ENCODE data around the gene ELN.

Gene ELN

DNA sequence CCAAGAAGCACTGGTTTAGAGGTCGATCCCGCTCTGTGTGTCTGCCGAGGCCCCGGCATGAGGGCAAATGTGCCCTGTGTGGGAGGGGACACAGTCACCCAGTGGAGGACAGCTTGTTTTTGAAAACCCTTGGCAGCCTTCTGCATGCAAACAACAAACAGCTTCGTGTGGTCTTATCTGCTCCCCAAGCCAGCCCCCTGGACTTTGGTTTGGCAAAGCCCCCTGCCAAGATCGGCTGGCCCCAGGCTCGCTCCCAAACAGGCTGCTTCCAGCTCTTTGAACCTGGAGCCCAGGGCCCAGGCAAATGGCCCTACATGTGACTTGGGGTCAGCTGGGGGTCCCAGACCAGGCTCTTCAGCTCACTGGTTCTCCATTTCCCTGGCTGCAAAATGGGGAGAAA lies 2.9 kb downstream of the ELN start:
- Histone ChIP-seq H2AK5ac (ENCODE audit: low read length) (no peak overlapping the region), H4K8ac (ENCODE audit: low read depth, low read length) (no peak overlapping the region), H3K79me2 (ENCODE audit: control insufficient read depth, insufficient read depth, low read length) (no peaks in the 10 kb centered on the region), H3K27me3 (ENCODE audit: insufficient read depth, low read length, poor library complexity) (no peaks in the 10 kb centered on the region), H3K27ac (ENCODE audit: low read depth, low read length) (no peak overlapping the region), H3K9ac (ENCODE audit: low read length) (no peak overlapping the region), H3K4ac (ENCODE audit: low read depth, low read length) (no peak overlapping the region), H2BK120ac (ENCODE audit: low read depth, low read length) (no peak overlapping the region), H3K4me1 (ENCODE audit: control insufficient read depth, low read depth, low read length) (peaks cover 5% of the 10 kb centered on the region), H3K56ac (ENCODE audit: low read length) (peak overlapping the region; percentile 15), H3K79me1 (ENCODE audit: low read length) (no peaks in the 10 kb centered on the region), H3K23ac (ENCODE audit: low read length) (no peak overlapping the region), H3K18ac (ENCODE audit: low read length) (no peak overlapping the region), H3K36me3 (ENCODE audit: control insufficient read depth, insufficient read depth, low read length) (no peaks in the 10 kb centered on the region), H3K4me3 (ENCODE audit: low read length) (no peak overlapping the region), H4K5ac (ENCODE audit: low read length) (no peak overlapping the region), H2BK15ac (replicated peaks; ENCODE audit: low read depth) (no peak overlapping the region), H2BK5ac (ENCODE audit: low read length) (no peak overlapping the region), H3K4me2 (ENCODE audit: low read length) (no peak overlapping the region)
- no CpG with 5 or more reads among the region's 7 CpGs for WGBS (ENCODE audit: extremely low coverage, insufficient coverage, low lambda C conversion rate)
- DNase-seq: no peak

DNA sequence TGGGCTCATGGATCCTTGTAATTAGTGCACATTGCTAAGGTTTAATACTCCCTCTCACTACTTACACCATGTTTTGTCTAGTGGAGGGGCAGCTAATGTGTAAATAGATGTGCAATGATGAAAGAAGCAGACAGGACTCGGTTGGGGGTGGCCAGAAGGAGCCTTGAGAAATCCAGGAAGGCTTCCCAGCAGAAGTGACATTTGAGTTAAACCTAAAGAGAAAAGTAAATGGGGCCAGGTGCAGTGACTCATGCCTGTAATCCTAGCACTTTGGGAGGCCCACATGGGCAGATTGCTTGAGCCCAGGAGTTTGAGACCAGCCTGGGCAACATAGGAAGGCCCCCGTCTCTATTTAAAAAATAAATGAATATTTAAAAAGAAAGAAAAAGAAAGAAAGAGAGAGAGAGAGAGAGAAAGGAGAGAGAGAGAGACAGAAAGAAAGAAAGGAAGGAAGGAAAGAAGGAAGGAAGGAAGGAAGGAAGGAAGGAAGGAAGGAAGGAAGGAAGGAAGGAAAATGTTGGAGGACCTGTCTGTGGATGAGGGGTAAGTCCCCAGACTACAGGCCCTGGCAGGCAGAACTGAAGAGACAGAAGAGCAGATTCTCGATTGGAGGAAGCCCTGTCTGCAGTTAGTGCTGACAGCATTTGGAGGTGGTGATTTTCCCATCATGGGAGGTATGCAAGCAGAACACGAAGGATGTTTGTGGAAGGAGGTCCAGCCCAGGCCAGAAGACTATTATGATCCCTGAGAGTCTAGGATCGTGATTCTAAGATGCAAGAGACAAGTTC lies 3.6 kb downstream of the ELN start:
- Histone ChIP-seq H3K4me2 (ENCODE audit: low read length) (no peak overlapping the region), H2AK5ac (ENCODE audit: low read length) (no peak overlapping the region), H3K4me1 (ENCODE audit: control insufficient read depth, low read depth, low read length) (peaks cover 5% of the 10 kb centered on the region), H3K27ac (ENCODE audit: low read depth, low read length) (no peak overlapping the region), H3K4ac (ENCODE audit: low read depth, low read length) (no peak overlapping the region), H2BK15ac (replicated peaks; ENCODE audit: low read depth) (no peak overlapping the region), H3K4me3 (ENCODE audit: low read length) (no peak overlapping the region), H3K56ac (ENCODE audit: low read length) (peak overlapping the region; percentile 7), H3K79me1 (ENCODE audit: low read length) (no peaks in the 10 kb centered on the region), H4K8ac (ENCODE audit: low read depth, low read length) (no peak overlapping the region), H2BK120ac (ENCODE audit: low read depth, low read length) (no peak overlapping the region), H3K36me3 (ENCODE audit: control insufficient read depth, insufficient read depth, low read length) (no peaks in the 10 kb centered on the region), H2BK5ac (ENCODE audit: low read length) (no peak overlapping the region), H3K18ac (ENCODE audit: low read length) (no peak overlapping the region), H4K5ac (ENCODE audit: low read length) (no peak overlapping the region), H3K27me3 (ENCODE audit: insufficient read depth, low read length, poor library complexity) (no peaks in the 10 kb centered on the region), H3K79me2 (ENCODE audit: control insufficient read depth, insufficient read depth, low read length) (no peaks in the 10 kb centered on the region), H3K23ac (ENCODE audit: low read length) (no peak overlapping the region), H3K9ac (ENCODE audit: low read length) (no peak overlapping the region)
- no peak for DNase-seq
- no CpG with 5 or more reads among the region's 5 CpGs for WGBS (ENCODE audit: extremely low coverage, insufficient coverage, low lambda C conversion rate)

DNA sequence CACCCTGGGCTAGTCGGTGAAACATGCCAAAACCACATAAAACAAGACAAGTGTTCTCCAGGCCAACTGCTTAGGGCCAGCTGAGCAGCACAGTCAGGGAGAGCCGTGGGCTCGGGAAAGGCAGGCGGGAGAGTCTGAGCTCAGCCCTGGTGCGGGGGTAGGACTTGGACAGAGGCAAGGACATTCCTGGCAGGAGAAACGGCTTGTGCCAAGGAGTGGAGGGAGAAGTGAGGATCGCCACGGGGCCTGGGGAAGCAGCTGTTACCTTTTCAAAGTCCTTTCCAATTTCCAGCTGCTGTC lies 4.2 kb downstream of the ELN start:
- Histone ChIP-seq H3K4me3 (ENCODE audit: low read length) (no peak overlapping the region), H3K56ac (ENCODE audit: low read length) (no peak overlapping the region), H3K36me3 (ENCODE audit: control insufficient read depth, insufficient read depth, low read length) (no peaks in the 10 kb centered on the region), H3K4ac (ENCODE audit: low read depth, low read length) (no peak overlapping the region), H2AK5ac (ENCODE audit: low read length) (no peak overlapping the region), H3K18ac (ENCODE audit: low read length) (no peak overlapping the region), H4K8ac (ENCODE audit: low read depth, low read length) (no peak overlapping the region), H3K79me2 (ENCODE audit: control insufficient read depth, insufficient read depth, low read length) (no peaks in the 10 kb centered on the region), H3K23ac (ENCODE audit: low read length) (no peak overlapping the region), H3K27me3 (ENCODE audit: insufficient read depth, low read length, poor library complexity) (no peaks in the 10 kb centered on the region), H3K4me2 (ENCODE audit: low read length) (no peak overlapping the region), H4K5ac (ENCODE audit: low read length) (no peak overlapping the region), H3K4me1 (ENCODE audit: control insufficient read depth, low read depth, low read length) (peaks cover 5% of the 10 kb centered on the region), H3K79me1 (ENCODE audit: low read length) (no peaks in the 10 kb centered on the region), H3K9ac (ENCODE audit: low read length) (no peak overlapping the region), H3K27ac (ENCODE audit: low read depth, low read length) (no peak overlapping the region), H2BK5ac (ENCODE audit: low read length) (no peak overlapping the region), H2BK120ac (ENCODE audit: low read depth, low read length) (no peak overlapping the region), H2BK15ac (replicated peaks; ENCODE audit: low read depth) (no peak overlapping the region)
- DNase-seq: no peak
- no CpG with 5 or more reads among the region's 8 CpGs for WGBS (ENCODE audit: extremely low coverage, insufficient coverage, low lambda C conversion rate)

DNA sequence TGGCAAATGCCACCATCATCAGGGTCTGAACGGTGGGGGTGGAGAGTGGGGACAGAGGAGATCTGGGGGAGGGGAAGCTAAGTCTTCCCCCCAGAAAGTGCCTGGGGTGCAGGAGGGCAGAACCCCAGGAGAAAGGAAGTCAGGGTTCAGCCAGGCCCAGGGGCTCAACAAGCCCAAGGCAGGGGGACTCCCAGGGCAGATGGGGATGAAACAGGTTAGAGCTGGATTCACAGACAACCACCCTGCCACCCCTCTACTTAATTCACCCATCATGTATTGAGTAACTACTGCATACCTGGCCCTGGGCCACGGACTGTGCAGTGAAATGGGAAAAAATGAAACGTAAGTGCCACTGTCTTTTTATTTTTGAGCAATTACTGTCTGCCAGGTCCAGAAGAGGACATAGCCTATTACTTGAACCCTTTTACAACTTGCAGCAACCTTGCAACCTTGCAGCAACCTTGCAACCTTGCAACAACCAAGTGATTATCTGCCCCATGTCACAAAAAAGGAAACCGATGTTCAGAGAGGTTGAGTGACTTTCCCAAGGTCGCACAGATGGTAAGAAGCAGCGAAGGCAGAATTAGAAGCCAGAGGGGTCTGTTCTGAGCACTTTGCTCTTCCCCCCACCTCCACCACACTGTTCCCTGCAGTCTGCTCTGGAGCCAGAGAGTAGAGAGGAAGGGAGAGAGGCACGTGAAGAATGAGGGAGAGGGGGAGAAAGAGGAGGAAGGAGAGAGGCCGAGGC lies 4.8 kb downstream of the ELN start:
- H3K27me3 ChIP-seq (ENCODE audit: insufficient read depth, low read length, poor library complexity): no peaks in the 10 kb centered on the region
- no peak for DNase-seq
- no peak overlapping the region for H3K4me2 ChIP-seq (ENCODE audit: low read length)
- no peak overlapping the region for H3K9ac ChIP-seq (ENCODE audit: low read length)
- no peak overlapping the region for H3K4ac ChIP-seq (ENCODE audit: low read depth, low read length)
- no peaks in the 10 kb centered on the region for H3K79me2 ChIP-seq (ENCODE audit: control insufficient read depth, insufficient read depth, low read length)
- H4K5ac ChIP-seq (ENCODE audit: low read length): no peak overlapping the region
- no peak overlapping the region for H2AK5ac ChIP-seq (ENCODE audit: low read length)
- H3K36me3 ChIP-seq (ENCODE audit: control insufficient read depth, insufficient read depth, low read length): no peaks in the 10 kb centered on the region
- no peaks in the 10 kb centered on the region for H3K79me1 ChIP-seq (ENCODE audit: low read length)
- no peak overlapping the region for H3K23ac ChIP-seq (ENCODE audit: low read length)
- no peak overlapping the region for H3K27ac ChIP-seq (ENCODE audit: low read depth, low read length)
- H3K18ac ChIP-seq (ENCODE audit: low read length): no peak overlapping the region
- no peak overlapping the region for H4K8ac ChIP-seq (ENCODE audit: low read depth, low read length)
- H2BK120ac ChIP-seq (ENCODE audit: low read depth, low read length): no peak overlapping the region
- no peak overlapping the region for H3K56ac ChIP-seq (ENCODE audit: low read length)
- WGBS (ENCODE audit: extremely low coverage, insufficient coverage, low lambda C conversion rate): no CpG with 5 or more reads among the region's 8 CpGs
- H2BK15ac ChIP-seq (replicated peaks; ENCODE audit: low read depth): no peak overlapping the region
- H3K4me1 ChIP-seq (ENCODE audit: control insufficient read depth, low read depth, low read length): peaks cover 5% of the 10 kb centered on the region
- H2BK5ac ChIP-seq (ENCODE audit: low read length): no peak overlapping the region
- no peak overlapping the region for H3K4me3 ChIP-seq (ENCODE audit: low read length)

DNA sequence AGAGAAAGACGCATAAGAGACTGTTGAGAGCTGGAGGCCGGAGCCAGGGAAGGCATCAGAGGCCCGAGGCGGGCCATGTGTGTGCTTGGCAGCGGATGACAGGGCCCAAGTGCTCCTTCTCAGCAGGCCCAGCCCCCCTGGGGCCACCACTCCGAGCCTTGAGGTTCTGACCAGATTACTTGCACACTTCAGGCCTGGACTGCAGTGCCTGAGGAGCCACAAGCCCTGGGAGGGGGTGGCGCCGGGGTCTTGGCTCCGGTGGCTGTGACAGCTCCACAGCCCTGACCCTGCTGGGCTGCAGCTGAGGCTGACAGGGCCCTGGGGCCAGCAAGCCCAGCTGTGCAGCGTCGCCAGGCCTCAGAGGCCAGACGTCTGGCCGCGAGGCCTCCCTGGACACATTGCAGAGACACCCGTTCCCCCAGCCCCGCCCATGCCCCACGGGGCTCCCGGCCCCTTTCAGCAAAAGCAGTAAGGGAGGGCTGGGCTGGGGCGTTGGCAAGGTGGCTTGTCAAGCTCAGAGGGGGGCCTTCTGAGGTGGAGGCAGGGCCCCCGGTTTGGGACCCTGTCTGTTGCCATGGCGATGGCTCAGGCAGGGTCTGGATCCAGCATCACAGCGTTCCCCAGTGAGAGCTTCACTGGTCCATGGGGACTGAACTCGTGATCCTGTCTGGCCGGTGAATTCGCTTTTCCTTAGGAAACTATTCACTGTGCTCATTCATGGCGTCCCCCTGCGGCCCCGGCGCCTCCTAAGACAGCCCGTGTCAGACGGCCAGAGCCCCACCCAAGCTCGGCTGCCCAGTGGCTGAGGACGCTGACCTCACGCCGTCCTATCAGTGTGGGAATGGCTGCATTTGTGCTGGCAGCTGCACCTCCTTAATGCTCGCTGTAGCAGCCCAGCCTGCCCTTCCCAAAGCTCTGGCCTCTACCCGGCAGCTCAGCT lies 5.7 kb downstream of the ELN start:
- peaks cover 5% of the 10 kb centered on the region for H3K4me1 ChIP-seq (ENCODE audit: control insufficient read depth, low read depth, low read length)
- no peak overlapping the region for H2AK5ac ChIP-seq (ENCODE audit: low read length)
- H3K23ac ChIP-seq (ENCODE audit: low read length): no peak overlapping the region
- no peak overlapping the region for H3K9ac ChIP-seq (ENCODE audit: low read length)
- H3K27me3 ChIP-seq (ENCODE audit: insufficient read depth, low read length, poor library complexity): no peaks in the 10 kb centered on the region
- no peak overlapping the region for H3K27ac ChIP-seq (ENCODE audit: low read depth, low read length)
- no peak overlapping the region for H3K4me2 ChIP-seq (ENCODE audit: low read length)
- no peak overlapping the region for H2BK5ac ChIP-seq (ENCODE audit: low read length)
- H3K36me3 ChIP-seq (ENCODE audit: control insufficient read depth, insufficient read depth, low read length): no peaks in the 10 kb centered on the region
- no peaks in the 10 kb centered on the region for H3K79me1 ChIP-seq (ENCODE audit: low read length)
- H2BK120ac ChIP-seq (ENCODE audit: low read depth, low read length): no peak overlapping the region
- DNase-seq: no peak
- H3K56ac ChIP-seq (ENCODE audit: low read length): no peak overlapping the region
- H3K18ac ChIP-seq (ENCODE audit: low read length): no peak overlapping the region
- no peak overlapping the region for H3K4ac ChIP-seq (ENCODE audit: low read depth, low read length)
- H3K4me3 ChIP-seq (ENCODE audit: low read length): no peak overlapping the region
- no peak overlapping the region for H4K8ac ChIP-seq (ENCODE audit: low read depth, low read length)
- H4K5ac ChIP-seq (ENCODE audit: low read length): no peak overlapping the region
- no peak overlapping the region for H2BK15ac ChIP-seq (replicated peaks; ENCODE audit: low read depth)
- H3K79me2 ChIP-seq (ENCODE audit: control insufficient read depth, insufficient read depth, low read length): no peaks in the 10 kb centered on the region
- WGBS (ENCODE audit: extremely low coverage, insufficient coverage, low lambda C conversion rate): no CpG with 5 or more reads among the region's 37 CpGs

Measured in mesendoderm (in vitro differentiated cells).